Bronchial epithelial cell (primary cell): ENCODE measurements around the gene STX2. TPM values are rescaled to one million over a fixed set of nuclear protein-coding genes. Genes with fewer than 3 reads are reported as not detected.
"Not testable (repeated sequence)": the region's sequence is repeated elsewhere in the genome, so short reads cannot be mapped to it uniquely, and the experiment has no call there.

ENCODE experiments used
- DNase-seq: peaks from one replicate; pipeline ENCODE4 v3.0.0-alpha.2; 2010; ENCODE audit warnings: low read depth
- FAIRE-seq: peaks from 2 replicates; lab custom pipeline; 2011; peaks lifted over from hg19 to GRCh38; lab: Jason Lieb, UNC
- H3K27me3 ChIP-seq: 2 replicates; pipeline ENCODE4 v1.5.1; 2011; ENCODE audit warnings: low read length; ENCODE audit not compliant: control insufficient read depth, insufficient read depth
- H3K36me3 ChIP-seq: 2 replicates; pipeline ENCODE4 v1.5.1; 2011; ENCODE audit warnings: low read length; ENCODE audit not compliant: control insufficient read depth, insufficient read depth
- H3K4me3 ChIP-seq: 2 replicates; pipeline ENCODE4 v1.5.1; 2011; ENCODE audit warnings: mild to moderate bottlenecking, low read depth, low read length, control low read depth
- total RNA-seq: library from RNA; depleted of rRNA; stranded (reverse); fragments of >200 nt; gene quantifications from 2 replicates; pipeline ENCODE4 v1.2.1, GENCODE V29; 2014
- TF ChIP-seq, protein P1 (sequence below): IDR thresholded peaks from 2 replicates; pipeline ENCODE4 v1.5.1; 2011; ENCODE audit warnings: mild to moderate bottlenecking, moderate library complexity, low read length, control low read depth, inconsistent platforms; ENCODE audit not compliant: insufficient read depth, severe bottlenecking

The STX2 gene
- total RNA-seq, 1 donor from 2014 or later, result 8.4 TPM

DNA sequence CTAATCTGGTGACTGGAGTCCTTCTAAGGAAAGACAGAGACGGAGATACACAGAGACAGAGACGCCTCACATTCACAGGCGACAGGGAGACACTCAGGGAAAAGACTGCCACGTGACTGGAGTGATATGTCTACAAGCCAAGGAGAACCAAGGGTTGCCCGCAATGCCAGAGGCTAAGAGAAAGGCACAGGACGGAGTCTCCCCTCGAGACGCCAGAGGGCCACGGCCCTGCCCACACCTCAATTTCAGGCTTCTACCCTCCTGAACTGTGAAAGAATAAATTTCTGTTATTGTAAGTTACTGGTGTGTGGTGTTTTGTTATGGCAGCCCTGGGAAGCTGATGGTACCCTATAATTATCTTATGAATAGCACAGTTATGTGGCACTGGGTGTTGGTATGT, 21.3 kb upstream of the STX2 start:
- TF ChIP-seq, protein P1, sequence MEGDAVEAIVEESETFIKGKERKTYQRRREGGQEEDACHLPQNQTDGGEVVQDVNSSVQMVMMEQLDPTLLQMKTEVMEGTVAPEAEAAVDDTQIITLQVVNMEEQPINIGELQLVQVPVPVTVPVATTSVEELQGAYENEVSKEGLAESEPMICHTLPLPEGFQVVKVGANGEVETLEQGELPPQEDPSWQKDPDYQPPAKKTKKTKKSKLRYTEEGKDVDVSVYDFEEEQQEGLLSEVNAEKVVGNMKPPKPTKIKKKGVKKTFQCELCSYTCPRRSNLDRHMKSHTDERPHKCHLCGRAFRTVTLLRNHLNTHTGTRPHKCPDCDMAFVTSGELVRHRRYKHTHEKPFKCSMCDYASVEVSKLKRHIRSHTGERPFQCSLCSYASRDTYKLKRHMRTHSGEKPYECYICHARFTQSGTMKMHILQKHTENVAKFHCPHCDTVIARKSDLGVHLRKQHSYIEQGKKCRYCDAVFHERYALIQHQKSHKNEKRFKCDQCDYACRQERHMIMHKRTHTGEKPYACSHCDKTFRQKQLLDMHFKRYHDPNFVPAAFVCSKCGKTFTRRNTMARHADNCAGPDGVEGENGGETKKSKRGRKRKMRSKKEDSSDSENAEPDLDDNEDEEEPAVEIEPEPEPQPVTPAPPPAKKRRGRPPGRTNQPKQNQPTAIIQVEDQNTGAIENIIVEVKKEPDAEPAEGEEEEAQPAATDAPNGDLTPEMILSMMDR, result no peak
- no peak for DNase-seq
- Histone ChIP-seq H3K4me3 (no peak overlapping the region), H3K27me3 (no peaks in the 10 kb centered on the region), H3K36me3 (no peaks in the 10 kb centered on the region)
- no peak for FAIRE-seq

DNA sequence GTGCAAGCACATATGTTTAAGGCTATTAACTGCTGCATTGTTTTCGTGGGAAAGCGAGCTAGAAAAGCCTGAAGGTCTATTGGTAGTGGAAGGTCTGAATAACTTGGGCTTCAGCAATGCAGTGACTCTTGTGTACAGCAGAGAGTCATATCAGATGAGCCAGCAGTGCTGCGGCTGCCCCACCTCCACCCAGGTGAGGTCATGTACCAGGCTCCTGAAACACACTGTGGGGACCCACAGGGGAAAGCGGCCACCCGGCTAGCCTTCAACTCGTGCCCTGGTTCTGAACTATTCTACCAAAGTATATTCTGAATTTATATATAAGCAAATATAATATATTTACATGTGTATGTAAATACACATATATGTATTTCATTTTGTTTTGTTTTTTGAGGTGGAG, 20.1 kb upstream of the STX2 start:
- DNase-seq (no peak), FAIRE-seq (no peak)
- Histone ChIP-seq H3K27me3 (no peaks in the 10 kb centered on the region), H3K36me3 (no peaks in the 10 kb centered on the region), H3K4me3 (no peak overlapping the region)
- TF ChIP-seq, protein P1, result no peak

DNA sequence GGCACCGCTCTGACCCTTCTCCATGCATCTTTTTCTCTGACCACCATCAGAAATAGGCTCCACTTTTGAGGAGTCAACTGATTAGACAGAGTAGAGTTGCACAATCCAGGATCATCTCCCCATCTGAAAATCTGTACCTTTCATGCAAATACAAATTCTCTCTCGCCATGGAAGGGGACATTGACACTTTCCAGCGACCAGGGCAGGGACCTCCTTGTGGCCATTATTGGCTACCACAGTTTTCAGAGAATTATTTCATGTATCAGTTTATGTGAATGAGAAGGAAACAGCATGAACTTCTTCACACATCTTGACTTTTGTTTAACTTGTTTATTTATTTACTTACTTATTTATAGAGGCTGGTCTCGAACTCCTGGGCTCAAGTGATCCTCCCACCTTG, 19.0 kb upstream of the STX2 start:
- Histone ChIP-seq H3K4me3 (no peak overlapping the region), H3K36me3 (no peaks in the 10 kb centered on the region), H3K27me3 (no peaks in the 10 kb centered on the region)
- DNase-seq (no peak), FAIRE-seq (no peak)
- TF ChIP-seq, protein P1, result no peak

DNA sequence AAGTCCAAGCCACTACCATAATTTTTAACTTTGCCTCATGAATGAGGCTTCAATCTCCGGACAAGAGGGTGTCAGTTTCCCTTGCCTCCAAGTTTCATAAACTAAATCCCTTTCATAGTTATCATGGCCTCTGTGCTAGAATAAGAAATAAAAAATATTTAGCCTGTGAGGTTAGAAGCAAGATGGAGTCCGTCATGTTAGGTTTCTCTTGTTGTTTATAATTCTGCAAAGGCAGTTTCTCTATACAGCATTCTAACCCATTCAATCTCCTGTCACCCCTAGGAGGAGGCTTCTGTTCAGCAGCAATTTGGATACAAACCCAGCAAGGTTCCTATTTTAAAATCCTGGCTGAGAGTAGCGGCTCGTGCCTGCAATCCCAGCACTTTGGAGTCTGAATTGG, 17.0 kb upstream of the STX2 start:
- FAIRE-seq, result no peak
- TF ChIP-seq, protein P1, result no peak
- no peak for DNase-seq
- Histone ChIP-seq H3K4me3 (no peak overlapping the region), H3K27me3 (no peaks in the 10 kb centered on the region), H3K36me3 (no peaks in the 10 kb centered on the region)

DNA sequence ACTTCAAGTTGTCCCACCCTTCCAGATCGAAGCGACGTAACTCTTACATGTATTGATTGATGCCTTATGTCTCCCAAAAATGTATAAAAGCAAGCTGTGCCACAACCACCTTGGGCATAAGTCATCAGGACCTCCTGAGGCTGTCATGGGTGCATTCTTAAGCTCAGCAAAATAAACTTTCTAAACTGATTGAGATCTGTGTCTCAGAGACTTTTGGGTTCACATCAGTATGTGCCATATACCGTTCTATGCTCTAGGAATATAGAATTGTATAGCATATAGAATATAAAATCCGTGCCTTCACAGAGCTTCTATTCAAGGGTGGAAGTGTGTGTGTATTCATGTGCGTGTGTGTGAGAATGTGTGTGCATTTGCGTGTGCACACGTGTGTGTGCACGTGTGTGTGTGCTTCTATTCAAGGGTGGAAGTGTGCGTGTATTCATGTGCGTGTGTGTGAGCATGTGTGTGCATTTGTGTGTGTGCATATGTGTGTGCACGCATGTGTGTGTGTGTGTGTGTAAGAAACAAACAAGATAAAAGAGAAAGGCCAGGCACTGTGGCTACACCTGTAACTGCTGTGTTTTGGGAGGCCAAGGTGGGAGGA, 11.5 kb upstream of the STX2 start:
- FAIRE-seq, result no peak
- Histone ChIP-seq H3K36me3 (no peaks in the 10 kb centered on the region), H3K27me3 (no peaks in the 10 kb centered on the region), H3K4me3 (no peak overlapping the region)
- DNase-seq, result no peak
- TF ChIP-seq, protein P1, result no peak

DNA sequence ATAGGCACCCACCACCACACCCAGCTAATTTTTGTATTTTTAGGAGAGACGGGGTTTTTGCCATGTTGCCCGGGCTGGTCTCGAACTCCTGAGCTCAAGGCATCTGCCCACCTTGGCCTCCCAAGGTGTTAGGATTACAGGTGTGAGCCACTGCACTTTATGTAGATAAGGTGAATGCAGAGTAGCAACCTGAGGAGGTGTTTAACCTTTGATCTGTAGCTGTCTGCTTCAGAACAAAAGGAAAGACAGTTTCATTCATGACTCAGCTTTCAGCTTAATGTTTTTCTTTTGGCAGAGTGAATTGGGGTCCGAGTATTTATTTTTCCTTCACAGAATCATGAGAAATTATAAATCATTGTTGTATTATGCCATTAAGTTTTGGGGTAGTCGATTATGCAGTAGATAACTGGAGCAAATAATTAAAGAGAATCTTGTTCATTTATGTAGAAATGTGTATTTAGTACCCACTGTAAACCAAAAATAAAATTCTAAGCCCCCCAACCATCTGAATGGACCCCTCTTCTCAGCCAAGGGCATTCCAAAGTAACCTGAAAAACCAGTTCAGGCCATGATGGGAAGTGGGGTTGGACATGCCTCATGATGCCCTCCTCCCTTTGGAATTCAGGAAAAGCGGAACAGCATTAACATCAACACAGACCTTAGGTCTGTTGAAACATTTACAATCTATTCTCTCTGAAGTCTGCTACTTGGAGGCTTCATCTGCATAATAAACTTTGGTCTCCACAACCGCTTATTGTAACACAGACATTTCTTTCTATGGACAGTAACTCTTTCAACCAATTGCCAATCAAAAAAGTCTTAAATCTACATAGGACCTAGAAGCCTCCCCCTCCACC, 10.7 kb upstream of the STX2 start:
- H3K27me3 ChIP-seq, result no peaks in the 10 kb centered on the region
- no peak overlapping the region for H3K4me3 ChIP-seq
- DNase-seq, result peak; percentile 44
- H3K36me3 ChIP-seq, result no peaks in the 10 kb centered on the region
- TF ChIP-seq, protein P1, result no peak
- FAIRE-seq, result no peak

DNA sequence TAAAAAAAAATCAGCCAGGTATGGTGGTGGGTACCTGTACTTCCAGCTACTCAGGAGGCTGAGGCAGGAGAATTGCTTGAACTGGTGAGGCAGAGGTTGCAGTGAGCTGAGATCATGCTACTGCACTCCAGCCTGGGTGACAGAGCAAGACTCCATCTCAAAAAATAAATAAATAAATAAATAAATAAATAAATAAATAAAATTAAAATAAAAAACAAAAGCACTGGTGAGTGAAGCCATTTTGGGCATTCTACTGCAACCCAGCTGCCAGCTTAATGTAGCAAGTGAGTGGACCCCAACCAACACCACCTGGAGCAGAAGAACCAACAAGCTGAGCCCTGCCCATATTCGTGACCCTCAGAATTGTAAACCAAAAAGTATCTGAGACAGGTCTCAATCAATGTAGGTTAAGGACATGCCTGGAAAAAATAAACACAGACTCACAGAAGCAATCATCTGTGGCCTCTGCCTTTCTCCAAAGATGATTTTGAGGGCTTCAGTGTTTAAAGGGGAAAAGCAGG, 9.8 kb upstream of the STX2 start:
- not testable (repeated sequence) for H3K36me3 ChIP-seq, H3K27me3 ChIP-seq, H3K4me3 ChIP-seq, DNase-seq, FAIRE-seq

DNA sequence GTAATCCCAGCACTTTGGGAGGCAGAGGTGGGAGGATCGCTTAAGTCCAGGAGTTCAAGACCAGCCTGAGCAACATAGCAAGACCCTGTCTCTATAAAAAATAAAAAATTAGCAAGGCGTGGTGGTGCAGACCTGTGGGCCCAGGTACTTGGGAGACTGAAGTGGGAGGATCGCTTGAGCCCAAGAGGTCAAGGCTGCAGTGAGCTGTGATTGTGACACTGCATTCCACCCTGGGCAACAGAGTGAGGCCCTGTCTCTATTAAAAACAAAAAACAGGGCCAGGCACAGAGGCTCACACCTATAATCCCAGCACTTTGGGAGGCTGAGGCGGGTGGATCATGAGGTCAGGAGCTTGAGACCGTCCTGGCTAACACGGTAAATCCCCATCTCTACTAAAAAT, 9.1 kb upstream of the STX2 start:
- not testable (repeated sequence) for DNase-seq, H3K4me3 ChIP-seq, H3K36me3 ChIP-seq, FAIRE-seq, H3K27me3 ChIP-seq
